Liver (tissue), 3 donors: Measurements from ENCODE around the gene TRIM46.

Experiments
- GABPA ChIP-seq, 2 donors: IDR thresholded peaks in 1 of 2; conservative IDR thresholded peaks in 1 of 2; 2 replicates each; pipeline ENCODE4 v1.6.1; 2016; ENCODE audit warnings: antibody characterized with exemption in 2 of 2, mild to moderate bottlenecking in 1 of 2, moderate library complexity in 1 of 2
- HNF4A ChIP-seq, 2 donors: conservative IDR thresholded peaks; 2 replicates each; pipeline ENCODE4 v1.6.1; 2016; ENCODE audit warnings: antibody characterized with exemption in 2 of 2, mild to moderate bottlenecking in 2 of 2
- JUND ChIP-seq, 2 donors: IDR thresholded peaks; 2 replicates each; pipeline ENCODE4 v1.6.1; 2016; ENCODE audit warnings: antibody characterized with exemption in 2 of 2
- RAD21 ChIP-seq, 2 donors: IDR thresholded peaks; 2 replicates each; pipeline ENCODE4 v1.6.1; 2016; ENCODE audit warnings: antibody characterized with exemption in 2 of 2, mild to moderate bottlenecking in 2 of 2
- TAF1 ChIP-seq: conservative IDR thresholded peaks from 2 replicates; pipeline ENCODE4 v1.6.1; 2016; ENCODE audit warnings: antibody characterized with exemption, mild to moderate bottlenecking
- YY1 ChIP-seq: IDR thresholded peaks from 2 replicates; pipeline ENCODE4 v1.6.1; 2016; ENCODE audit warnings: antibody characterized with exemption, mild to moderate bottlenecking
- TF ChIP-seq, protein P1 (sequence below): fragments of 150-350 bp; IDR thresholded peaks from 2 replicates; pipeline ENCODE4 v1.5.1; 2017; ENCODE audit warnings: improper control_type of control experiment, low read depth, low read length; ENCODE audit not compliant: missing input control
- TF ChIP-seq, protein P2 (sequence below): IDR thresholded peaks from 2 replicates; pipeline ENCODE4 v1.6.1; 2016; ENCODE audit warnings: antibody characterized with exemption
- TF ChIP-seq, protein P3 (sequence below): IDR thresholded peaks from 2 replicates; pipeline ENCODE4 v1.6.1; 2016; ENCODE audit warnings: antibody characterized with exemption, mild to moderate bottlenecking
- TF ChIP-seq, protein P4 (sequence below): IDR thresholded peaks from 2 replicates; pipeline ENCODE4 v1.6.1; 2016; ENCODE audit warnings: antibody characterized with exemption
- TF ChIP-seq, protein P5 (sequence below): IDR thresholded peaks from 2 replicates; pipeline ENCODE4 v1.6.1; 2016; ENCODE audit warnings: antibody characterized with exemption
- donor health status: healthy.
- donor health status: healthy.

DNA sequence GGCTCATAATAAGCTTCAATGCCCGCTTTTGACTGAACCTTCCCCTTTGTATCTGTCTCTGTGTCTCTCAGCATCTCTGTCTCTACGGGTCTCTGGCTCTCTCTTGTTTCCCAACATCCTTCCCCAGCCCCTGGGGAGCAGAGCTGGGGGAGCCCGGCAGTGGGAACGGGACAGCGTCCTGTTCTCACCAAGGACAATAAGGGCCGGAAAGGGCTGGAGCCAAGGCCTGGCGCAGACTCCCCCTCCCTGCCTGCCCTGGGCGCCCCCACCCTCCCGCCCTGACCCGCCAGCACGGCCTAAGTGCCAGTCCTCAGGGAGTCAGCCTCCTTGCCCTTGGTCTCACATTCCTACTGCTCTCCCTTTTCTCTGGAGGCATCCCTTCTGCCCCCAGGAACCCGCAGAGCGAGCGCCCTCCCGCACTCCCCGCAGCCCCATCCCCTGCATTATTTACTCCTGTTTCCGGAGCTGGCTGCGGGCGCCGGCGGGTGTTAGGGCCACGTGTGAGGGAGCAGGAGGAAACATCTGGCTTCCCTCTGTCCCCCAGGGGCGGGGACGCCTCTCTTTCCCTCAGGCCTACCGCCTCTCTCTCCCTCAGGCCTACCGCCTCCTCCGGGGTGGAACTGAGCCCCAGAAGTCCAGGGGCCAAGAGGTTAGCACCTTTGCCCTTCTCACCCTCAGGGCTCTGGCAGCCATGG is 7.0 kb upstream of the TRIM46 start:
- TF ChIP-seq, protein P1, sequence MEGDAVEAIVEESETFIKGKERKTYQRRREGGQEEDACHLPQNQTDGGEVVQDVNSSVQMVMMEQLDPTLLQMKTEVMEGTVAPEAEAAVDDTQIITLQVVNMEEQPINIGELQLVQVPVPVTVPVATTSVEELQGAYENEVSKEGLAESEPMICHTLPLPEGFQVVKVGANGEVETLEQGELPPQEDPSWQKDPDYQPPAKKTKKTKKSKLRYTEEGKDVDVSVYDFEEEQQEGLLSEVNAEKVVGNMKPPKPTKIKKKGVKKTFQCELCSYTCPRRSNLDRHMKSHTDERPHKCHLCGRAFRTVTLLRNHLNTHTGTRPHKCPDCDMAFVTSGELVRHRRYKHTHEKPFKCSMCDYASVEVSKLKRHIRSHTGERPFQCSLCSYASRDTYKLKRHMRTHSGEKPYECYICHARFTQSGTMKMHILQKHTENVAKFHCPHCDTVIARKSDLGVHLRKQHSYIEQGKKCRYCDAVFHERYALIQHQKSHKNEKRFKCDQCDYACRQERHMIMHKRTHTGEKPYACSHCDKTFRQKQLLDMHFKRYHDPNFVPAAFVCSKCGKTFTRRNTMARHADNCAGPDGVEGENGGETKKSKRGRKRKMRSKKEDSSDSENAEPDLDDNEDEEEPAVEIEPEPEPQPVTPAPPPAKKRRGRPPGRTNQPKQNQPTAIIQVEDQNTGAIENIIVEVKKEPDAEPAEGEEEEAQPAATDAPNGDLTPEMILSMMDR: no peak
- TF ChIP-seq, protein P2, sequence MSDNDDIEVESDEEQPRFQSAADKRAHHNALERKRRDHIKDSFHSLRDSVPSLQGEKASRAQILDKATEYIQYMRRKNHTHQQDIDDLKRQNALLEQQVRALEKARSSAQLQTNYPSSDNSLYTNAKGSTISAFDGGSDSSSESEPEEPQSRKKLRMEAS: no peak
- TF ChIP-seq JUND (IDR thresholded peaks at IDR 0.05): no peak
- no peak for TF ChIP-seq HNF4A (conservative IDR thresholded peaks at IDR 0.05)
- TF ChIP-seq, protein P3, sequence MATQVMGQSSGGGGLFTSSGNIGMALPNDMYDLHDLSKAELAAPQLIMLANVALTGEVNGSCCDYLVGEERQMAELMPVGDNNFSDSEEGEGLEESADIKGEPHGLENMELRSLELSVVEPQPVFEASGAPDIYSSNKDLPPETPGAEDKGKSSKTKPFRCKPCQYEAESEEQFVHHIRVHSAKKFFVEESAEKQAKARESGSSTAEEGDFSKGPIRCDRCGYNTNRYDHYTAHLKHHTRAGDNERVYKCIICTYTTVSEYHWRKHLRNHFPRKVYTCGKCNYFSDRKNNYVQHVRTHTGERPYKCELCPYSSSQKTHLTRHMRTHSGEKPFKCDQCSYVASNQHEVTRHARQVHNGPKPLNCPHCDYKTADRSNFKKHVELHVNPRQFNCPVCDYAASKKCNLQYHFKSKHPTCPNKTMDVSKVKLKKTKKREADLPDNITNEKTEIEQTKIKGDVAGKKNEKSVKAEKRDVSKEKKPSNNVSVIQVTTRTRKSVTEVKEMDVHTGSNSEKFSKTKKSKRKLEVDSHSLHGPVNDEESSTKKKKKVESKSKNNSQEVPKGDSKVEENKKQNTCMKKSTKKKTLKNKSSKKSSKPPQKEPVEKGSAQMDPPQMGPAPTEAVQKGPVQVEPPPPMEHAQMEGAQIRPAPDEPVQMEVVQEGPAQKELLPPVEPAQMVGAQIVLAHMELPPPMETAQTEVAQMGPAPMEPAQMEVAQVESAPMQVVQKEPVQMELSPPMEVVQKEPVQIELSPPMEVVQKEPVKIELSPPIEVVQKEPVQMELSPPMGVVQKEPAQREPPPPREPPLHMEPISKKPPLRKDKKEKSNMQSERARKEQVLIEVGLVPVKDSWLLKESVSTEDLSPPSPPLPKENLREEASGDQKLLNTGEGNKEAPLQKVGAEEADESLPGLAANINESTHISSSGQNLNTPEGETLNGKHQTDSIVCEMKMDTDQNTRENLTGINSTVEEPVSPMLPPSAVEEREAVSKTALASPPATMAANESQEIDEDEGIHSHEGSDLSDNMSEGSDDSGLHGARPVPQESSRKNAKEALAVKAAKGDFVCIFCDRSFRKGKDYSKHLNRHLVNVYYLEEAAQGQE: no peak
- TF ChIP-seq RAD21 (IDR thresholded peaks at IDR 0.05): no peak
- no peak for TF ChIP-seq YY1
- TF ChIP-seq GABPA (IDR thresholded peaks at IDR 0.05 in 1 of 2, conservative IDR thresholded peaks at IDR 0.05 in 1 of 2): no peak
- no peak for TF ChIP-seq TAF1
- TF ChIP-seq, protein P4, sequence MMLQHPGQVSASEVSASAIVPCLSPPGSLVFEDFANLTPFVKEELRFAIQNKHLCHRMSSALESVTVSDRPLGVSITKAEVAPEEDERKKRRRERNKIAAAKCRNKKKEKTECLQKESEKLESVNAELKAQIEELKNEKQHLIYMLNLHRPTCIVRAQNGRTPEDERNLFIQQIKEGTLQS: no peak
- TF ChIP-seq, protein P5, sequence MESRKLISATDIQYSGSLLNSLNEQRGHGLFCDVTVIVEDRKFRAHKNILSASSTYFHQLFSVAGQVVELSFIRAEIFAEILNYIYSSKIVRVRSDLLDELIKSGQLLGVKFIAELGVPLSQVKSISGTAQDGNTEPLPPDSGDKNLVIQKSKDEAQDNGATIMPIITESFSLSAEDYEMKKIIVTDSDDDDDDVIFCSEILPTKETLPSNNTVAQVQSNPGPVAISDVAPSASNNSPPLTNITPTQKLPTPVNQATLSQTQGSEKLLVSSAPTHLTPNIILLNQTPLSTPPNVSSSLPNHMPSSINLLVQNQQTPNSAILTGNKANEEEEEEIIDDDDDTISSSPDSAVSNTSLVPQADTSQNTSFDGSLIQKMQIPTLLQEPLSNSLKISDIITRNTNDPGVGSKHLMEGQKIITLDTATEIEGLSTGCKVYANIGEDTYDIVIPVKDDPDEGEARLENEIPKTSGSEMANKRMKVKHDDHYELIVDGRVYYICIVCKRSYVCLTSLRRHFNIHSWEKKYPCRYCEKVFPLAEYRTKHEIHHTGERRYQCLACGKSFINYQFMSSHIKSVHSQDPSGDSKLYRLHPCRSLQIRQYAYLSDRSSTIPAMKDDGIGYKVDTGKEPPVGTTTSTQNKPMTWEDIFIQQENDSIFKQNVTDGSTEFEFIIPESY: no peak
